HEK293T (cell line): ENCODE data around the gene SHC4.

Source experiments
- ARNT ChIP-seq: fragments of 450-650 bp; IDR thresholded peaks from 2 replicates; pipeline ENCODE4 v1.6.1; 2017; ENCODE audit warnings: mild to moderate bottlenecking
- BHLHE40 ChIP-seq: fragments of 450-650 bp; IDR thresholded peaks from 2 replicates; pipeline ENCODE4 v1.6.1; 2016; ENCODE audit warnings: mild to moderate bottlenecking, moderate library complexity, borderline replicate concordance
- CTBP1 ChIP-seq: fragments of 450-650 bp; IDR thresholded peaks from 2 replicates; pipeline ENCODE4 v1.6.1; 2016; ENCODE audit warnings: borderline replicate concordance
- ELF4 ChIP-seq: fragments of 450-650 bp; IDR thresholded peaks from 2 replicates; pipeline ENCODE4 v1.6.1; 2017; ENCODE audit warnings: antibody characterized with exemption
- FOXA1 ChIP-seq: fragments of 450-650 bp; IDR thresholded peaks from 2 replicates; pipeline ENCODE4 v1.6.1; 2016; ENCODE audit warnings: mild to moderate bottlenecking
- FOXK2 ChIP-seq: fragments of 450-650 bp; IDR thresholded peaks from 2 replicates; pipeline ENCODE4 v1.6.1; 2016; ENCODE audit warnings: mild to moderate bottlenecking
- FOXM1 ChIP-seq: fragments of 450-650 bp; IDR thresholded peaks from 2 replicates; pipeline ENCODE4 v1.6.1; 2017; ENCODE audit warnings: mild to moderate bottlenecking, borderline replicate concordance
- L3MBTL2 ChIP-seq: fragments of 450-650 bp; conservative IDR thresholded peaks from 2 replicates; pipeline ENCODE4 v1.6.1; 2016; ENCODE audit warnings: mild to moderate bottlenecking
- LEF1 ChIP-seq: fragments of 450-650 bp; IDR thresholded peaks from 2 replicates; pipeline ENCODE4 v1.6.1; 2017; ENCODE audit warnings: mild to moderate bottlenecking, borderline replicate concordance
- SP1 ChIP-seq: fragments of 450-650 bp; IDR thresholded peaks from 2 replicates; pipeline ENCODE4 v1.6.1; 2017
- SUZ12 ChIP-seq: fragments of 450-650 bp; IDR thresholded peaks from 2 replicates; pipeline ENCODE4 v1.6.1; 2016; ENCODE audit warnings: mild to moderate bottlenecking
- TARDBP ChIP-seq: fragments of 450-650 bp; IDR thresholded peaks from 2 replicates; pipeline ENCODE4 v1.6.1; 2016

- TF ChIP-seq TARDBP (no peak), SP1 (no peak), SUZ12 (no peak), FOXA1 (no peak), ARNT (no peak), FOXM1 (no peak), FOXK2 (no peak), LEF1 (no peak), ELF4 (no peak), BHLHE40 (no peak), L3MBTL2 (no peak), CTBP1 (no peak)
These were observed 157.6 kb downstream of the SHC4 start for GRCh38 chr15:48806151-48806550.
